Measurements from ENCODE around the gene SCMH1. TPM values are rescaled to one million over a fixed set of nuclear protein-coding genes. Genes with fewer than 3 reads are reported as not detected.

SCMH1 gene
- total RNA-seq, 2 experiments from 2014 or later: 25.3 to 26.1 TPM

DNA sequence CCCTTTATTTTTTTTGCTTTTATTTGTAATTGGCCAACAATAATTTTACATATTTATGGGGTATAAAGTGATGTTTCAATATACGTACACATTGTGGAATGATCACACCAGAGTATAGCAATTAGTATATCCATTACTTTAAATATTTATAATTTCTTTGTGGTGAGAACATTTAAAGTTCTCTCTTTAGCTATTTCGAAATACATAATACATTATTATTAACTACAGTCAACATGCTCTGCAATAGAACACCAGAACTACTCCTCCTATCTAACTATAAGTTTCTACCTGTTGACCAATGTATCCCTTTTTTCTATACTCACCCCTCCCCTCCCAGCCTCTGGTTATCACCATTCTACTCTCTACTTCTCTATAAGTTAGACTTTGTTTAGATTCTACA lies 77.4 kb downstream of the SCMH1 start:
- Mint-ChIP-seq H3K27ac (no peak overlapping the region), H3K4me1 (ENCODE audit: low read depth) (no peaks in the 10 kb centered on the region), H3K36me3 (ENCODE audit: low read depth) (peaks cover 18% of the 10 kb centered on the region), H3K9me3 (peaks cover 13% of the 10 kb centered on the region), H3K4me3 (no peak overlapping the region), H3K27me3 (no peaks in the 10 kb centered on the region)
- TF ChIP-seq, protein P1, sequence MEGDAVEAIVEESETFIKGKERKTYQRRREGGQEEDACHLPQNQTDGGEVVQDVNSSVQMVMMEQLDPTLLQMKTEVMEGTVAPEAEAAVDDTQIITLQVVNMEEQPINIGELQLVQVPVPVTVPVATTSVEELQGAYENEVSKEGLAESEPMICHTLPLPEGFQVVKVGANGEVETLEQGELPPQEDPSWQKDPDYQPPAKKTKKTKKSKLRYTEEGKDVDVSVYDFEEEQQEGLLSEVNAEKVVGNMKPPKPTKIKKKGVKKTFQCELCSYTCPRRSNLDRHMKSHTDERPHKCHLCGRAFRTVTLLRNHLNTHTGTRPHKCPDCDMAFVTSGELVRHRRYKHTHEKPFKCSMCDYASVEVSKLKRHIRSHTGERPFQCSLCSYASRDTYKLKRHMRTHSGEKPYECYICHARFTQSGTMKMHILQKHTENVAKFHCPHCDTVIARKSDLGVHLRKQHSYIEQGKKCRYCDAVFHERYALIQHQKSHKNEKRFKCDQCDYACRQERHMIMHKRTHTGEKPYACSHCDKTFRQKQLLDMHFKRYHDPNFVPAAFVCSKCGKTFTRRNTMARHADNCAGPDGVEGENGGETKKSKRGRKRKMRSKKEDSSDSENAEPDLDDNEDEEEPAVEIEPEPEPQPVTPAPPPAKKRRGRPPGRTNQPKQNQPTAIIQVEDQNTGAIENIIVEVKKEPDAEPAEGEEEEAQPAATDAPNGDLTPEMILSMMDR (IDR thresholded peaks at IDR 0.05): no peak
- no peak for DNase-seq
- ATAC-seq: no peak
- intact Hi-C loops (cut with micrococcal nuclease): no loop called here
- ChIA-PET CTCF (no interaction called here), POLR2A (no interaction called here)

DNA sequence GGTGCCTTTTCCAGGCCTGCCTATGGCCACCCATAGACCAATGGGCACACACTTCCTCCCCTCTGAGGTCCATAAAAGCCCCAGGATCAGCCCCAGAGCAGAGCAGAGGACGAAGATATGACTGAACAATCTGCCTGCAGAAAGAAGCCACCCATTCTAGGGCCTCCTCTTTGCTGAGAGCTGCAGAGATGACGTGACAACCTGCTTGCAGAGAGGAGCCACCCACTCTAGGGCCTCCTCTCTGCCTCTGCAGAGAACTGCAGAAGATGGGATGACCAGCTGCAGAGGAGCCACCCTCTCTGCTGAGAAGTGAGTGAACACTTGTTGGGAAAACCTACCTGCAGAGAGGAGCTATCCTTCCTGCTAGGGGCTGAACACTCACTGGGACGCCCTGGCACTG lies 79.7 kb downstream of the SCMH1 start:
- POLR2A ChIA-PET: no interaction called here
- TF ChIP-seq, protein P1 (IDR thresholded peaks at IDR 0.05): no peak
- no peaks in the 10 kb centered on the region for H3K27me3 Mint-ChIP-seq
- H3K9me3 Mint-ChIP-seq: peaks cover 1% of the 10 kb centered on the region
- DNase-seq: no peak
- no peaks in the 10 kb centered on the region for H3K4me1 Mint-ChIP-seq (ENCODE audit: low read depth)
- H3K36me3 Mint-ChIP-seq (ENCODE audit: low read depth): peaks cover under 1% of the 10 kb centered on the region
- CTCF ChIA-PET: no interaction called here
- H3K27ac Mint-ChIP-seq: no peak overlapping the region
- ATAC-seq: no peak
- H3K4me3 Mint-ChIP-seq: no peak overlapping the region
- intact Hi-C loops (cut with micrococcal nuclease): no loop called here

DNA sequence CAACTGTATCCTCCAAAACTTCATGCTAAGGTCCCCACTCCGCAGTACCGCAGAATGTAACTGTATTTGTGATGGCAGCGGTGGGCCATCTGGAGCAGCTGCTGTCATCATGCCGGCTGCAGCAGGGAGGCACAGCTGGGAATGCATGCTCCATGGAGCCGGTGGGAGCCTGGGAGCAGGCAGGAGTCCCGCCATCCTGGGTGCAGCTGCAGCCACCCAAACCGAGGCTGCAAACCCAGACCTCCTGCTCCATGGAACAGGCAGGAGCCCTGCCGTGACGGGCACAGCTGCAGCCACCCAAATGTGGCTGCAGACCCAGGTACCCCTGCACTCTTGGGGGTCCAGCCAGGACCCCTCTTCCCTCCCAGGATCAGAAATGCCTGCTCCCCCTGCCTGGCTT lies 80.3 kb downstream of the SCMH1 start:
- Mint-ChIP-seq H3K9me3 (no peaks in the 10 kb centered on the region), H3K4me3 (no peak overlapping the region), H3K4me1 (ENCODE audit: low read depth) (no peaks in the 10 kb centered on the region), H3K27ac (no peak overlapping the region), H3K36me3 (ENCODE audit: low read depth) (peaks cover 2% of the 10 kb centered on the region), H3K27me3 (no peaks in the 10 kb centered on the region)
- CTCF ChIA-PET: no interaction called here
- POLR2A ChIA-PET: no interaction called here
- ATAC-seq (no peak), DNase-seq (no peak)
- intact Hi-C loops (cut with micrococcal nuclease): no loop called here
- TF ChIP-seq, protein P1 (IDR thresholded peaks at IDR 0.05): no peak

DNA sequence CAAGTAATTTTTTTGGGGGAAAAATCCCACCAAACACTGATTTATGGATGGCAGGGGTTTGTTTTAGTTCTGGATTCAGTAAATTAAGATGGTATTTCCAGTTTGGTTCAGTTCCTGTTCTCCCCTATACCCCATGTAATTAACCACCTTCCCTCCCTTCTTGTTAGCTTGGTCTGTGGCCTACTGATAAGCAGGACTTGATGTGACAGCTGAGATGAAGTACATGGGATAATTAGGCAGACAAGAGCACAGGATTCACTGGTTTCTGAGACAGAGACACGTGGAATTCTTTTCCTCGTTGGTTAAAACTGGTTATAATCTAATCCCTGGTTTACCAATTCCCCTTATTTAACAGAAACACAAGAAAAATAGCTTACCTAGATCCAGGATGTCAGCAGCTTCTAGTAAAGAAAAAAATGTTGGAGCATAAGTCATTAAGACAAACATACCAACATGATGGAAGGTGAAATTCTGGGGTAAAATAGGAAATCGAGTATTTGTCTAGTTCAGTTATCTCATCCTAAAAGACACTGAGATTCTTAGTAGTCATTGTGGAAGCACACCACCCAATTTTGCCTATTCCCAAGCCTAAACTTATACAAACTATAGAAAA lies 81.5 kb downstream of the SCMH1 start:
- no peaks in the 10 kb centered on the region for H3K9me3 Mint-ChIP-seq
- H3K27me3 Mint-ChIP-seq: no peaks in the 10 kb centered on the region
- no peak overlapping the region for H3K27ac Mint-ChIP-seq
- intact Hi-C loops (cut with micrococcal nuclease): no loop called here
- ATAC-seq (no peak), DNase-seq (no peak)
- ChIA-PET CTCF (interaction anchor here (0.9 to 1.0 kb wide), 2 partner anchors 8 to 13 kb away, joined by 3 read pairs; no protein-coding TSS in a partner anchor), POLR2A (no interaction called here)
- no peaks in the 10 kb centered on the region for H3K4me1 Mint-ChIP-seq (ENCODE audit: low read depth)
- TF ChIP-seq, protein P1 (IDR thresholded peaks at IDR 0.05): no peak
- H3K4me3 Mint-ChIP-seq: no peak overlapping the region
- H3K36me3 Mint-ChIP-seq (ENCODE audit: low read depth): peaks cover 3% of the 10 kb centered on the region

DNA sequence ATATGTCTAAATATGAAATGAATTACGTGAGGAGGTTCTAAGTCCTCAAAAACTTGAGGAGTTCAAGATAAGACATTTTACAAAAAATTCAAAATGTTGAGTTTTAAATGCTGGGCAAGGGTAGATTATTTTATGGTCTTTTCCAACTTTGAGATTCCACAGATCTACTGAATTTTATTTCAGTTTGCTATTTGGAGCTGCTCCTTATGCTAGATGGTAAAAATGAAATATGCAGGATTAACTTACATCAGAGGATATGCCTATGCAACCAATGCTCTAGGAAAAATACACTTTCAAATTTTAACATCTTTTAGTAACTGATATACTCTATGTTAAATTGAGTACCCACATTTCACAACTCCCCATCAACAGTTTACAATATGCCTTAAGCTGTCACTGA lies 83.1 kb downstream of the SCMH1 start:
- no peaks in the 10 kb centered on the region for H3K9me3 Mint-ChIP-seq
- no peaks in the 10 kb centered on the region for H3K27me3 Mint-ChIP-seq
- ChIA-PET POLR2A (interaction anchor here (0.7 kb wide), 1 partner anchor 15 kb away, joined by 3 read pairs; no protein-coding TSS in a partner anchor), CTCF (no interaction called here)
- intact Hi-C loops (cut with micrococcal nuclease): no loop called here
- TF ChIP-seq, protein P1 (IDR thresholded peaks at IDR 0.05): no peak
- ATAC-seq (no peak), DNase-seq (no peak)
- no peak overlapping the region for H3K4me3 Mint-ChIP-seq
- no peaks in the 10 kb centered on the region for H3K4me1 Mint-ChIP-seq (ENCODE audit: low read depth)
- H3K27ac Mint-ChIP-seq: no peak overlapping the region
- peaks cover 3% of the 10 kb centered on the region for H3K36me3 Mint-ChIP-seq (ENCODE audit: low read depth)
